ENCODE results near the gene NGLY1. TPM values are rescaled to one million over a fixed set of nuclear protein-coding genes. Genes with fewer than 3 reads are reported as not detected.

The NGLY1 gene
- total RNA-seq, 6 experiments from 2014 or later = 20.8 to 53.1 (median 21.4) TPM

DNA sequence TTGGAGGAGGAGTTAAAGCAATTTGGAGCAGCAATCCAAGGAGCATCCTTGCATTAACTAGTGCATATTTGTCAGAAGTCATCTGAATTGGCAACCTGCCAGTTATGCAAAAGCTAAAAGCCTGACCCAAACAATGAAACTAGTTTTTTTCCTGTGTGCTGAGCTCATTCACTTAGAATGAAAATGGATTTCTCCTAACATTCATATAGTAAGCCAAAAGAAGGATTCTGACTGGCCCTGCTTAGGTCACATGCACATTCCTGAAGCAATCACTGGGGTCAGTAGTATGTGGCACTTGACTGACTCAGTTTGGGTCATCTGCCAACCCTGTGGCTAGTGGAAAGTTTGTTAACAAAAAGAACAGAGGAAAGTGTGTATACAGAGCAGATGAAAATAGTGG lies 37.1 kb upstream of the NGLY1 start:
- ATAC-seq = peak in 2 of 4 donors; percentile 60 to 69
- no peak for DNase-seq
- no peaks in the 10 kb centered on the region for H3K27me3 ChIP-seq
- no peak overlapping the region for H3K27ac ChIP-seq
- no peak overlapping the region for H3K4me3 ChIP-seq
- TF ChIP-seq, protein P1, sequence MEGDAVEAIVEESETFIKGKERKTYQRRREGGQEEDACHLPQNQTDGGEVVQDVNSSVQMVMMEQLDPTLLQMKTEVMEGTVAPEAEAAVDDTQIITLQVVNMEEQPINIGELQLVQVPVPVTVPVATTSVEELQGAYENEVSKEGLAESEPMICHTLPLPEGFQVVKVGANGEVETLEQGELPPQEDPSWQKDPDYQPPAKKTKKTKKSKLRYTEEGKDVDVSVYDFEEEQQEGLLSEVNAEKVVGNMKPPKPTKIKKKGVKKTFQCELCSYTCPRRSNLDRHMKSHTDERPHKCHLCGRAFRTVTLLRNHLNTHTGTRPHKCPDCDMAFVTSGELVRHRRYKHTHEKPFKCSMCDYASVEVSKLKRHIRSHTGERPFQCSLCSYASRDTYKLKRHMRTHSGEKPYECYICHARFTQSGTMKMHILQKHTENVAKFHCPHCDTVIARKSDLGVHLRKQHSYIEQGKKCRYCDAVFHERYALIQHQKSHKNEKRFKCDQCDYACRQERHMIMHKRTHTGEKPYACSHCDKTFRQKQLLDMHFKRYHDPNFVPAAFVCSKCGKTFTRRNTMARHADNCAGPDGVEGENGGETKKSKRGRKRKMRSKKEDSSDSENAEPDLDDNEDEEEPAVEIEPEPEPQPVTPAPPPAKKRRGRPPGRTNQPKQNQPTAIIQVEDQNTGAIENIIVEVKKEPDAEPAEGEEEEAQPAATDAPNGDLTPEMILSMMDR (IDR thresholded peaks at IDR 0.05) = no peak
- no peak for TF ChIP-seq POLR2A (IDR thresholded peaks at IDR 0.05)
- no peaks in the 10 kb centered on the region for H3K36me3 ChIP-seq
- no peaks in the 10 kb centered on the region for H3K4me1 ChIP-seq
- H3K9me3 ChIP-seq = no peaks in the 10 kb centered on the region
- intact Hi-C loops (cut with DNase I) = no loop called here

DNA sequence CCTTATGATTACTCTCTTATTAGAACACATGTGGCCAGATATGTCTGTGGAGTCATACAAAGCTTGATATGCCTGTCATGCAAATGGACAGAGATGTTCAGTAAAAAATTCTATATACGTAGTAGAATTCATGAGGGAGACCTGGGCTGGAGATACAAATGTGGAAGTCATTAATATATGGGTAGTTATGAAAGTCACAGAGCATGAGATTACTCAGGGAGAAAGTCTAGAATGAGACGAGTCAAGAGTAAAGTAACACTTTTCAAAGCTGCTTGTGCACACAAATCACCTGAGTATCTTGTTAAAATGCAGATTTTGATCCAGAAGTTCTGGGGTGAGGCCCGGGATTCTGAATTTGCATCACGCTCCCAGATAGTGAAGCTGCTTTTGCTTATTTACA lies 35.1 kb upstream of the NGLY1 start:
- TF ChIP-seq, protein P1 (IDR thresholded peaks at IDR 0.05) = no peak
- no peak for TF ChIP-seq POLR2A (IDR thresholded peaks at IDR 0.05)
- Histone ChIP-seq H3K9me3 (no peaks in the 10 kb centered on the region), H3K27ac (no peak overlapping the region), H3K27me3 (no peaks in the 10 kb centered on the region), H3K36me3 (no peaks in the 10 kb centered on the region), H3K4me3 (no peak overlapping the region), H3K4me1 (no peaks in the 10 kb centered on the region)
- intact Hi-C loops (cut with DNase I) = no loop called here
- DNase-seq (no peak), ATAC-seq (no peak)
- WGBS (ENCODE audit: insufficient coverage, low coverage, low lambda C conversion rate, missing lambda C conversion rate) = 56% methylated on average over 4 of the region's 4 CpGs

DNA sequence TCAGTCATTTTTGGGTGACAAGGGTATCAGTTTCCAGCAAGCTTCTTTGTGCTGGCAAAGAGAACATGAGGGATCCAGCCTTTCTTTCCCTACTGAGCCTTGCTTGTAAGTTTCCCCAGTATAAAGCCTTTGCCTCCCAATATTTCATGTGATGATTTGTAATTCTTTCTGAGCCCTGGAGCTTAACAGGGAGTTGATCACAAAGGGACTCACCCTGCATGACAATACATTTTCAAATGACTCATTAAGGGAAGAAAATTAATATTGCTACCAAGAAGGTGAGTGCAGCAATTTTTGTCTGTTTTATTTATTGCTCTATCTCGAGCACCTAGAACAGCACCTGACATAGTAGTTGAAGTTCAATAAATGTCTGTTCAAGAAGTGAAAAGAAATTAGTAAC lies 34.4 kb upstream of the NGLY1 start:
- TF ChIP-seq POLR2A (IDR thresholded peaks at IDR 0.05) = no peak
- TF ChIP-seq, protein P1 (IDR thresholded peaks at IDR 0.05) = no peak
- H3K27me3 ChIP-seq = no peaks in the 10 kb centered on the region
- no peak overlapping the region for H3K27ac ChIP-seq
- no peaks in the 10 kb centered on the region for H3K36me3 ChIP-seq
- intact Hi-C loops (cut with DNase I) = no loop called here
- no peaks in the 10 kb centered on the region for H3K9me3 ChIP-seq
- WGBS (ENCODE audit: insufficient coverage, low coverage, low lambda C conversion rate, missing lambda C conversion rate) = 31% methylated on average over 1 of the region's 1 CpG
- ATAC-seq (no peak), DNase-seq (no peak)
- H3K4me3 ChIP-seq = no peak overlapping the region
- no peaks in the 10 kb centered on the region for H3K4me1 ChIP-seq

DNA sequence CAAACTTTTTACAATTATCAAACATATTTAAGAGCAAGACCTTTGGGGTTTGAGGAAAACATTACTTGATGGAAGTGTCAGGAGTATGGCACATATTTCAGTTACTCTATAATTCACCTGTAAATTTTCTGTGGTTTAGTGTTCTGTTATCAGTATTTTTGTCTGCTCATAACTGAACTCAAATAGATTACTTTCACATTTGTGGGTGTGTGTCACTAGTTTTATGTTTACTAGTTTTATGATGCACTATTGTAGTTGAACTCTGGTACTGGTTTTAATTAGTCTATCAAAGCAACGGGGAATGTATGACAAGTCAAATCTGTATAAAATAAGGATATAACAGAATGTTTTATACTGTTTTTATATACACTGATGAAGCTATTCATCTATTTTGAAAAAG lies 33.9 kb upstream of the NGLY1 start:
- H3K27ac ChIP-seq = no peak overlapping the region
- DNase-seq = no peak
- no peak for ATAC-seq
- H3K9me3 ChIP-seq = no peaks in the 10 kb centered on the region
- TF ChIP-seq, protein P1 (IDR thresholded peaks at IDR 0.05) = no peak
- no peak for TF ChIP-seq POLR2A (IDR thresholded peaks at IDR 0.05)
- no peaks in the 10 kb centered on the region for H3K36me3 ChIP-seq
- 22% methylated on average over 1 of the region's 1 CpG for WGBS (ENCODE audit: insufficient coverage, low coverage, low lambda C conversion rate, missing lambda C conversion rate)
- no peak overlapping the region for H3K4me3 ChIP-seq
- intact Hi-C loops (cut with DNase I) = no loop called here
- H3K27me3 ChIP-seq = no peaks in the 10 kb centered on the region
- no peaks in the 10 kb centered on the region for H3K4me1 ChIP-seq

DNA sequence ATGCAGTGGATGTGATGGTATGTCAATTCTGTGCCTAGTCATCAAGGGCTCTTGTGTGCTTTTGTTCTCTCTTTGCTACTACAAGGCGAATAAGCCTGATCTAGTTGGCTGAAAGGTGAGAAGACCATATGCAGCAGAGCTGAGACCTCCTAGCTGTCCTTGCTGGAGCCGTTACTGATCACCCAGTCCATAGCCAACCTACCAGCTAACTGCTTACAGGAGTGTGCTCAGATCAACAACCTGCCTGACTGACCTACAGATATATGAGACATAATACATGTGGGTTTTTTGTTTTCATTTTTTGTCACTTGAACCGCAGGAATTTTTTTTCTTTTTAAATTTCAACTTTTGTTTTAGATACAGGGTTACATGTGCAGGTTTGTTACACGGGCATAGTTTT lies 29.4 kb upstream of the NGLY1 start:
- no peaks in the 10 kb centered on the region for H3K36me3 ChIP-seq
- H3K9me3 ChIP-seq = no peaks in the 10 kb centered on the region
- H3K27me3 ChIP-seq = no peaks in the 10 kb centered on the region
- intact Hi-C loops (cut with DNase I) = no loop called here
- WGBS (ENCODE audit: insufficient coverage, low coverage, low lambda C conversion rate, missing lambda C conversion rate) = 63% methylated on average over 1 of the region's 4 CpGs
- no peak overlapping the region for H3K4me3 ChIP-seq
- ATAC-seq (no peak), DNase-seq (no peak)
- H3K4me1 ChIP-seq = no peaks in the 10 kb centered on the region
- no peak for TF ChIP-seq POLR2A (IDR thresholded peaks at IDR 0.05)
- TF ChIP-seq, protein P1 (IDR thresholded peaks at IDR 0.05) = no peak
- no peak overlapping the region for H3K27ac ChIP-seq
